ENCODE measurements around the gene TMEM88.

The TMEM88 gene

GRCh38 chr17:7884581-7885366 lies 29.9 kb downstream of the TMEM88 start:
- DNase-seq (ENCODE audit: low read depth, low spot score) = no peak

GRCh38 chr17:7885367-7886226 lies 30.7 kb downstream of the TMEM88 start:
- DNase-seq (ENCODE audit: low read depth, low spot score) = no peak

GRCh38 chr17:7886227-7887037 lies 31.6 kb downstream of the TMEM88 start:
- DNase-seq (ENCODE audit: low read depth, low spot score) = no peak

- no peak for DNase-seq (ENCODE audit: low read depth, low spot score)
These were observed 32.2 kb downstream of the TMEM88 start for GRCh38 chr17:7887038-7887481.

DNA sequence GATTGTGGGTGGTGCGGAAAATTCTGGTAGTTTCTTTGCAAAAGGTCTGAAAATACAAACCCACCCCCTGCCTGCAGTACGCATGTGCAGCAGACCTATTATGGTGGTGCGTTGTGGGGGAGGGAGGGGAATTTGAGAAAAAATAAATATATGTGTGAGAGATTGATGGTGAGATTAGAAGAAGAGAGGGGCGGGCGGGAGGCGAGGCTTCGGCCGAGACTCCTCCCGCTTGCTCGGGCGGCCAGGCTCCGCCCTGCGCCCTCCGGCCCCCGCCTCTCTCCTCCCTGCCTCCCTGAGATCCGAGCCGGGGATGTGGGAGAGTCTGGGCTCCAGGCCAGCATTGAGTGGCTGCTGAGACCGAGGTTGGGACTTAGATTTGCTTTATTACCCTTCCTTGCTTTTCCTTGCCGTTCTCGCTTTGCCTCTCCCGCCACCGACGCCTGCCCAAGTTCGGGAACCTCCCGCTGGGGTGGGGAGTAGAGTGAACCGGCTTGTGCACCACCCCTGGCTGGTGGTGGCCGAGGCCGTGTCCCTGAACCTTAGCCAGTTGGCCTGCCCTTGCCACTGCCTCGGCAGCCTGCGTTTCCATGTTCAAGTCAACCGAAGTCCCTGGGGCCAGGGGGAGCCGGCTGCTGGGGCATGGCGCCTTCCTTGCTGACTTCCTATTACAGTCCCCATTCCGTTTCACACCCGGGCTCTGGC lies 32.8 kb downstream of the TMEM88 start:
- DNase-seq (ENCODE audit: low read depth, low spot score) = peak; percentile 96

DNA sequence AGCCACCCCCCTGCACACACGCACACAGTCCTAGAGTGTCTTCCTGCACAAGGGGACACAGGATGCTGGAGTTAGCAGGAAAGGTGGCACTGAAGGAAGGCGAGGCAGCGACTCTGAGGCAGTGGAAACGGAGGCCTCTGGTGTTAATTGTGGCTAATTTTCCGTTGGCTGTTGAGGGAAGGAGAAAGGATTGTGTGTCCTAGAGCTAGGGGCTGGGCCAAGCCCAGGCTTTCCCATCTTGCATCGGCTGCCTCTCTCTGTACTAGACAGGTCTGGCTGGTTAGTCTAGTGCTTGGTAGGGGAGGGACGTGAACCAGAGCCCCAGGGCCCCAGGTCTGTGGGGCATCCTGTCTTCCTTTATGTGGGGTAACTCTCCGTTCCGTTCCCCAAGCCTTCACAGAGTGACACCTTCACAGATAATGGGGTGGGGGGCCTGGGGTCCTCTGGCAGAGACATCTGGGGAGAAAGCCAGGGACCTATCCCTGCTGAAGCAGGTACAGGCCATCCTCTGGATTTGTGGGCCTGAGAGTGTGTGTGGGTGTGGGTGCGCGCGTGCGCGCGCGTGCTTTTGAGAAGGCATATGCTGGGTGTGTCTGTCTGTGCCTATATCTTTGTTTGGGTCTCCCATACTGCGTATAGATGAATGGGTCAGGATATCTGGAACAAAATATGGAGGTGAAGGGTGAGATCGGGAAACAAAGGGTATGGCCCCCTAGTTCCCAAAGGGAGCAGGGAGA lies 33.5 kb downstream of the TMEM88 start, which contains the start of gene CHD3:
Gene CHD3, plus strand, starts transcription at position 606 of the 737 bp plus-strand sequence. CDS start 212 bp downstream, outside the sequence.
- DNase-seq (ENCODE audit: low read depth, low spot score) = no peak

DNA sequence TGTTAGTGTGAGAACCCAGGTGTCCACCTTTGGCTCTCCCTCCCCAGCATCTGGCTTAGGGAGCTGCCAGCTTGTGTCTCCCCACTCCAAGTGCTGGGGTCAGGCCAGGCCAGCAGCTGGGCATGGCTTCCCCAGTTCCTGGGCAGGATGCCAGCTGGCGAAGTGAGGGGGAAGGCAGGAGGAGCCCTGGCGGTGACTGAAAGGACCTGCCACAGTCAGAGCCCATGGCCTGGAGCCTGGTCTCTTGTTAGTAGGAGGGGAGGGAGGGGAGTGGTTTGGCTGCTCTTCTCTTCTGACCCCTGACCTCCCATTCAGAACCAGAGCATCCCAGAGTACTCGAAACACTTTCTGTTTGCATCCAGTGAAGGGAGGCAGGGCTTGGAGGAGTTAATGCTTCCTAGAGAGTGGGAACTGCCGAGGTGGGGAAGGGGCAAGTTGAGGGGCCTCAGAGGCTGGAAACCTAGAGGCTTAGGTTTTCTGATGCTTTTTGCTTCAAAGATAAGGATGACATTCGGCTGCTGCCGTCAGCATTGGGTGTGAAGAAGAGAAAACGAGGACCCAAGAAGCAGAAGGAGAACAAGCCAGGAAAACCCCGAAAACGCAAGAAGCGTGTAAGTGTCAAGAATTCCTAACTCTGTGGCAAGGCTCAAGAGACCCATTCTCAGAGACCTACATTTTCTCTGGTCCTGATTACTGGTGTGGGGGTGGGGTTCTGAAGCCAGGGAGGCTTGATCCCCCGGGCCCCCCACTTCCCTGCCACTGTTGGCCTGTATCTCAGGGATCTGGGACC lies 34.5 kb downstream of the TMEM88 start:
- DNase-seq (ENCODE audit: low read depth, low spot score) = peak; percentile 88

DNA sequence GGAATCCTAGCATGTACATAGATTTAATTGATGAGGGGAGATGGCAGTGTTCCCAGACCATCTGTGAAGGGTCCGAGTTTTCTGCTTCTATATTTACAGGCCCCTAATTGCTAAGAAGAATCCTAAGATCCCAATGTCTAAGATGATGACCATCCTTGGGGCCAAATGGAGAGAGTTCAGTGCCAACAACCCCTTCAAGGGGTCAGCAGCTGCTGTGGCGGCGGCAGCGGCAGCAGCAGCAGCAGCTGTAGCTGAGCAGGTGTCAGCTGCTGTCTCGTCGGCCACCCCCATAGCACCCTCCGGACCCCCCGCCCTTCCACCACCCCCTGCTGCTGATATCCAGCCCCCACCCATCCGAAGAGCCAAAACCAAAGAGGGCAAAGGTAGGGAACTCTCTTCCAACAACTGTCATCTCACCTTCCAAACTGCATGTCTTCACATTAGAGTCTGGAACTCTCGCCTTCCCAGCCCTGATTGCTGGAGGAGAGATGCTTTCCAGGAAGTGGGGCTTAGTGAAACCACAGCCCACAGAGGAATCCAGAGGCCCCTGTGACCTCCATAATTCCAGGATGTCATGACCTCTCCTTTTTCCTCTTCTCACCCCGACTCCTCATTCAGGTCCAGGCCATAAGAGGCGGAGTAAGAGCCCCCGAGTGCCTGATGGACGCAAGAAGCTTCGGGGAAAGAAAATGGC lies 38.5 kb downstream of the TMEM88 start:
- DNase-seq (ENCODE audit: low read depth, low spot score) = no peak

- DNase-seq (ENCODE audit: low read depth, low spot score) = no peak
These were observed 39.4 kb downstream of the TMEM88 start for GRCh38 chr17:7894226-7894625.

DNA sequence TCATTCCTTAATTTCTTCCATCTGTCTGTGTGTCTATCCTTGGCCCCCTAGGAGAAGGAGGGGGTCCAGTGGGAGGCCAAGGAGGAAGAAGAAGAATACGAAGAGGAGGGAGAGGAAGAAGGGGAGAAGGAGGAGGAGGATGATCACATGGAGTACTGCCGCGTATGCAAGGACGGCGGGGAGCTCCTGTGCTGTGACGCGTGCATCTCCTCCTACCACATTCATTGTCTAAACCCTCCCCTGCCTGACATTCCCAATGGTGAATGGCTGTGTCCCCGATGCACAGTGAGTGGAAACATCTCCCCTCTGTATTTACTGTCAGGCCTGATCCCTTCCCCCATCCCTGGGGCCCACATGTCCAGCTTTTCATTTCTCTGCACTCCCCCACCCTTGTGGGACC lies 40.0 kb downstream of the TMEM88 start:
- no peak for DNase-seq (ENCODE audit: low read depth, low spot score)

GRCh38 chr17:7897090-7897489 lies 42.2 kb downstream of the TMEM88 start:
- no peak for DNase-seq (ENCODE audit: low read depth, low spot score)

DNA sequence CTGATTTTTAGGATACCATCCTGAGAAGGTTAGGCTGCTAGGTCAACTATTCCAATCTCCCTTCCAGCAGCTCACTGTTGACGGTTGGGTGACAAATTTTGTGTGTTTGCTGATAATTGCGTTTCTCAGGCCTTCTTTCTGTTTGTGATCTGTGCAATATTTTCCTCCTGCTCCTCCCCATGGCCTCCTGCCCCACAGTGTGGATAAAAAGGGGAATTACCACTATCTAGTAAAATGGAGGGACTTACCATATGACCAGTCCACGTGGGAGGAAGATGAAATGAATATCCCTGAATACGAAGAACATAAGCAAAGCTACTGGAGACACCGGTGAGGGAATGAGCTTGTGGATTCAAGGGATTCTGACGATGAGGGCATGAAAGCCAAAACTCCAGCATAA lies 42.9 kb downstream of the TMEM88 start:
- DNase-seq (ENCODE audit: low read depth, low spot score) = no peak

- peak; percentile 83 for DNase-seq (ENCODE audit: low read depth, low spot score)
These were observed 48.6 kb downstream of the TMEM88 start for GRCh38 chr17:7903154-7904103.

All from brain pericyte (primary cell).